WTC11 (cell line): ENCODE results near the gene RPS3. TPM values are rescaled to one million over a fixed set of nuclear protein-coding genes. Genes with fewer than 3 reads are reported as not detected.
A peak's percentile ranks its signal among the peaks of the same experiment; 100 is the strongest.

Experiments used
- ARID4B ChIP-seq: sonication (generic); formaldehyde crosslinking; IDR thresholded peaks from 2 replicates; pipeline ENCODE4 v1.8.0; 2023; ENCODE audit warnings: missing genetic modification reagents, mild to moderate bottlenecking, borderline replicate concordance
- ATF1 ChIP-seq: sonication (generic); formaldehyde crosslinking; IDR thresholded peaks from 2 replicates; pipeline ENCODE4 v1.8.1; 2023; ENCODE audit warnings: mild to moderate bottlenecking, moderate library complexity, missing genetic modification reagents
- ATF2 ChIP-seq: sonication (generic); formaldehyde crosslinking; IDR thresholded peaks from 2 replicates; pipeline ENCODE4 v1.8.1; 2022; ENCODE audit warnings: low read depth, missing genetic modification reagents, borderline replicate concordance
- CREB1 ChIP-seq: sonication (generic); formaldehyde crosslinking; IDR thresholded peaks from 2 replicates; pipeline ENCODE4 v1.8.0; 2023; ENCODE audit warnings: mild to moderate bottlenecking, missing genetic modification reagents
- E2F1 ChIP-seq: sonication (generic); formaldehyde crosslinking; IDR thresholded peaks from 2 replicates; pipeline ENCODE4 v1.8.0; 2022; ENCODE audit warnings: mild to moderate bottlenecking, missing genetic modification reagents
- ERG ChIP-seq: fragments of 250-450 bp; sonication (Bioruptor Pico); IDR thresholded peaks from 2 replicates; pipeline ENCODE4 v1.8.0; 2021; ENCODE audit warnings: mild to moderate bottlenecking
- FOXJ3 ChIP-seq: sonication (generic); formaldehyde crosslinking; IDR thresholded peaks from 2 replicates; pipeline ENCODE4 v1.9.0; 2021; ENCODE audit warnings: missing genetic modification reagents, mild to moderate bottlenecking, borderline replicate concordance
- GRHL2 ChIP-seq: fragments of 250-450 bp; sonication (Bioruptor Pico); IDR thresholded peaks from 2 replicates; pipeline ENCODE4 v1.8.0; 2022; ENCODE audit warnings: mild to moderate bottlenecking, moderate library complexity; ENCODE audit not compliant: insufficient replicate concordance, severe bottlenecking
- IRF1 ChIP-seq: sonication (generic); formaldehyde crosslinking; IDR thresholded peaks from 2 replicates; pipeline ENCODE4 v1.8.0; 2023; ENCODE audit warnings: missing genetic modification reagents
- JAZF1 ChIP-seq: fragments of 250-450 bp; sonication (Bioruptor Pico); IDR thresholded peaks from 2 replicates; pipeline ENCODE4 v1.9.0; 2021; ENCODE audit warnings: moderate library complexity, mild to moderate bottlenecking, inconsistent platforms
- JUN ChIP-seq: sonication (generic); formaldehyde crosslinking; IDR thresholded peaks from 2 replicates; pipeline ENCODE4 v1.8.0; 2023; ENCODE audit warnings: mild to moderate bottlenecking, missing genetic modification reagents
- KAT7 ChIP-seq: sonication (generic); formaldehyde crosslinking; IDR thresholded peaks from 2 replicates; pipeline ENCODE4 v1.8.1; 2023; ENCODE audit warnings: missing genetic modification reagents, mild to moderate bottlenecking, borderline replicate concordance
- MYBL2 ChIP-seq: sonication (generic); formaldehyde crosslinking; IDR thresholded peaks from 2 replicates; pipeline ENCODE4 v1.8.1; 2023; ENCODE audit warnings: mild to moderate bottlenecking, moderate library complexity, missing genetic modification reagents
- NR1H2 ChIP-seq: sonication (generic); formaldehyde crosslinking; IDR thresholded peaks from 2 replicates; pipeline ENCODE4 v1.9.0; 2021; ENCODE audit warnings: mild to moderate bottlenecking, moderate library complexity, missing genetic modification reagents
- PREB ChIP-seq: sonication (generic); formaldehyde crosslinking; IDR thresholded peaks from 2 replicates; pipeline ENCODE4 v1.8.1; 2022; ENCODE audit warnings: mild to moderate bottlenecking, missing genetic modification reagents, moderate library complexity, borderline replicate concordance
- PRRX2 ChIP-seq: fragments of 250-450 bp; sonication (Bioruptor Pico); IDR thresholded peaks from 2 replicates; pipeline ENCODE4 v1.8.0; 2021; ENCODE audit warnings: mild to moderate bottlenecking
- RELA ChIP-seq: sonication (generic); formaldehyde crosslinking; IDR thresholded peaks from 2 replicates; pipeline ENCODE4 v1.8.1; 2022; ENCODE audit warnings: missing genetic modification reagents, mild to moderate bottlenecking, borderline replicate concordance
- SOX15 ChIP-seq: fragments of 250-450 bp; sonication (Bioruptor Pico); IDR thresholded peaks from 2 replicates; pipeline ENCODE4 v1.9.0; 2021; ENCODE audit warnings: mild to moderate bottlenecking
- TCF7 ChIP-seq: sonication (generic); formaldehyde crosslinking; IDR thresholded peaks from 2 replicates; pipeline ENCODE4 v1.8.0; 2022; ENCODE audit warnings: mild to moderate bottlenecking, low read depth, missing genetic modification reagents, moderate library complexity
- USF2 ChIP-seq: sonication (generic); formaldehyde crosslinking; IDR thresholded peaks from 2 replicates; pipeline ENCODE4 v1.8.1; 2023; ENCODE audit warnings: mild to moderate bottlenecking, missing genetic modification reagents, moderate library complexity
- ZNF232 ChIP-seq: sonication (generic); formaldehyde crosslinking; IDR thresholded peaks from 2 replicates; pipeline ENCODE4 v1.8.0; 2022; ENCODE audit warnings: mild to moderate bottlenecking, missing genetic modification reagents
- ZNF263 ChIP-seq: sonication (generic); formaldehyde crosslinking; IDR thresholded peaks from 2 replicates; pipeline ENCODE4 v1.8.1; 2022; ENCODE audit warnings: low read depth, mild to moderate bottlenecking, moderate library complexity, missing genetic modification reagents
- ZNF317 ChIP-seq: sonication (generic); formaldehyde crosslinking; IDR thresholded peaks from 2 replicates; pipeline ENCODE4 v1.8.1; 2023; ENCODE audit warnings: low read depth, mild to moderate bottlenecking, moderate library complexity, missing genetic modification reagents, borderline replicate concordance
- ZNF671 ChIP-seq: fragments of 250-450 bp; sonication (Bioruptor Pico); IDR thresholded peaks from 2 replicates; pipeline ENCODE4 v1.8.0; 2021; ENCODE audit warnings: mild to moderate bottlenecking
- total RNA-seq: library from RNA; stranded (reverse); gene quantifications from 3 replicates; pipeline ENCODE4 v1.2.3, GENCODE V29; 2021
- TF ChIP-seq, protein P1 (sequence below): fragments of 250-450 bp; sonication (Bioruptor Pico); IDR thresholded peaks from 2 replicates; pipeline ENCODE4 v2.1.2; 2022; ENCODE audit warnings: mild to moderate bottlenecking, moderate library complexity

RPS3 gene
- total RNA-seq, 1 experiment from 2014 or later = 3,967 TPM

DNA sequence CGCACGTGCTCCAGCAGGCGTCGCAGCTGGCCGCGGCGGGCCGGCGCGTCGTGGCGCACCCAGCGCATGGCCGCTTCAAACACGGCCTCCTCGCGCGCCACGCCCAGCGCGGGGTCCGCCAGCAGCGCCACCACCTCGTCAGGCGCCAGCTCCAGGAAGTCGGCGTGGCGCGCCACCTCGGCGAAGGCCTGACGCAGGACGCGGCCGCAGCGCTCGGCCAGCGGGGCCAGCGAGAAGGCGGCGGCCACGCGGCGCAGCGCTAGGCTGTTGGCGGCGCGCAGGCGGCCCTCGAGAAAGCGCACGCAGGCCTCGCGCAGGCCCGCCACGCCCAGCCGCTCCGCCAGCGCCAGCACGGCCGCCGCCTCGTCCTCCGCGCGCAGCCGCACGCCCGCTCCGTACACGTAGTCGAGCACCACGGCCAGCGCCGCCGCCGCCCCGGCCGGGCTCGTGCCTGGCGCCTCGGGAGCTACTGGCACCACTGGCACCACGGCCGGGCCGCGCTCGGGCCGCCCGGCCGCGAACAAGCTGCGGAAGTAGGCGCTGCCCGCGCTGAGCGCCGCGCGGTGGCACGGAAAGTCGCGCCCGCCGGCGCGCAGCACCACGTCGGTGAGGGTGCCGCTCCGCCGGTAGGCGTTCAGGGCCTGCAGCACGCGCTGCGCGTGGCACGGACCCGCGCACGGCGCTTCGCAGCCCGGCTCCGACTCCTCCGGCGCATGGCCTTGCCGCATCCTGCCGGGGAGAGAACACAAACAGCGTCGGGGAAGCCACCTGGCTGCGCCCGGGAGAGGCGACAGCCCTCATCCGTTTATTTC, 30.8 kb downstream of the RPS3 start (continued):
- TF ChIP-seq E2F1 (CRISPR knock-in tag) (peak; percentile 77; the same call in 1 of the 2 replicates), PRRX2 (CRISPR knock-in tag) (no peak; the same call in 1 of the 2 replicates), JAZF1 (CRISPR knock-in tag) (no peak), SOX15 (CRISPR knock-in tag) (no peak), ATF2 (CRISPR knock-in tag) (no peak; the same call in 1 of the 2 replicates), MYBL2 (CRISPR knock-in tag) (peak; percentile 97; the same call in 1 of the 2 replicates), NR1H2 (CRISPR knock-in tag) (no peak; the same call in 1 of the 2 replicates), ARID4B (CRISPR knock-in tag) (peak; percentile 100; the same call in 1 of the 2 replicates), KAT7 (peak; percentile 100), JUN (CRISPR knock-in tag) (peak; percentile 99), ATF1 (peak; percentile 99), ZNF263 (peak; percentile 95), ZNF317 (CRISPR knock-in tag) (peak; percentile 88; the same call in 1 of the 2 replicates), FOXJ3 (CRISPR knock-in tag) (no peak), USF2 (CRISPR knock-in tag) (peak; percentile 74), TCF7 (CRISPR knock-in tag) (peak; percentile 99), ZNF671 (CRISPR knock-in tag) (no peak), RELA (peak; percentile 100), ZNF232 (CRISPR knock-in tag) (peak; percentile 99), PREB (peak; percentile 95; the same call in 1 of the 2 replicates), GRHL2 (no peak), CREB1 (0 out of 2 replicates have a peak, but pooled peaks have one; percentile 32), IRF1 (CRISPR knock-in tag) (peak; percentile 100), ERG (CRISPR knock-in tag) (no peak)
- TF ChIP-seq, protein P1, sequence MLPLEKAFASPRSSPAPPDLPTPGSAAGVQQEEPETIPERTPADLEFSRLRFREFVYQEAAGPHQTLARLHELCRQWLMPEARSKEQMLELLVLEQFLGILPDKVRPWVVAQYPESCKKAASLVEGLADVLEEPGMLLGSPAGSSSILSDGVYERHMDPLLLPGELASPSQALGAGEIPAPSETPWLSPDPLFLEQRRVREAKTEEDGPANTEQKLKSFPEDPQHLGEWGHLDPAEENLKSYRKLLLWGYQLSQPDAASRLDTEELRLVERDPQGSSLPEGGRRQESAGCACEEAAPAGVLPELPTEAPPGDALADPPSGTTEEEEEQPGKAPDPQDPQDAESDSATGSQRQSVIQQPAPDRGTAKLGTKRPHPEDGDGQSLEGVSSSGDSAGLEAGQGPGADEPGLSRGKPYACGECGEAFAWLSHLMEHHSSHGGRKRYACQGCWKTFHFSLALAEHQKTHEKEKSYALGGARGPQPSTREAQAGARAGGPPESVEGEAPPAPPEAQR (CRISPR knock-in tag) = no peak
